IPS-20b (cell line): ENCODE measurements around the gene OOEP.

Experiments used
- H3K27ac ChIP-seq: one replicate; pipeline ENCODE4 v1.5.1; 2013; ENCODE audit warnings: low read length
- H3K27me3 ChIP-seq: 2 replicates; pipeline ENCODE4 v1.6.1; 2013; ENCODE audit warnings: mild to moderate bottlenecking, low read length, inconsistent platforms; ENCODE audit not compliant: insufficient read depth
- H3K36me3 ChIP-seq: 2 replicates; pipeline ENCODE4 v1.6.1; 2013; ENCODE audit warnings: low read depth, mild to moderate bottlenecking, inconsistent platforms, low read length, moderate library complexity; ENCODE audit not compliant: insufficient read depth
- H3K4me1 ChIP-seq: 2 replicates; pipeline ENCODE4 v1.6.1; 2013; ENCODE audit warnings: mild to moderate bottlenecking, control low read depth, inconsistent platforms, low read length, moderate library complexity; ENCODE audit not compliant: insufficient read depth
- H3K4me3 ChIP-seq: 2 replicates; pipeline ENCODE4 v1.5.1; 2013; ENCODE audit warnings: mild to moderate bottlenecking, low read length, inconsistent platforms
- H3K9ac ChIP-seq: 2 replicates; pipeline ENCODE4 v1.6.1; 2013; ENCODE audit warnings: low read depth, mild to moderate bottlenecking, inconsistent platforms, low read length, moderate library complexity
- H3K9me3 ChIP-seq: 2 replicates; pipeline ENCODE4 v1.6.1; 2013; ENCODE audit warnings: mild to moderate bottlenecking, low read depth, low read length, inconsistent platforms; ENCODE audit not compliant: insufficient read depth

The OOEP gene

GRCh38 chr6:73339340-73339739, 30.4 kb downstream of the OOEP start:
- no peak overlapping the region for H3K4me3 ChIP-seq

GRCh38 chr6:73329201-73329600, 40.5 kb downstream of the OOEP start:
- no peak overlapping the region for H3K4me3 ChIP-seq
- H3K4me1 ChIP-seq: no peaks in the 10 kb centered on the region
- H3K27ac ChIP-seq: no peak overlapping the region
- no peaks in the 10 kb centered on the region for H3K27me3 ChIP-seq
- no peak overlapping the region for H3K9ac ChIP-seq
- H3K36me3 ChIP-seq: no peaks in the 10 kb centered on the region
- no peaks in the 10 kb centered on the region for H3K9me3 ChIP-seq

More at GRCh38 chr6:73339340-73339739, 30.4 kb downstream of the OOEP start:
- Histone ChIP-seq H3K9ac (no peak overlapping the region), H3K4me1 (peaks cover 4% of the 10 kb centered on the region; the same call in 1 of the 2 replicates), H3K27me3 (no peaks in the 10 kb centered on the region), H3K9me3 (no peaks in the 10 kb centered on the region), H3K27ac (no peak overlapping the region), H3K36me3 (no peaks in the 10 kb centered on the region)

- H3K4me3 ChIP-seq: no peak overlapping the region
- no peaks in the 10 kb centered on the region for H3K27me3 ChIP-seq
- H3K9me3 ChIP-seq: no peaks in the 10 kb centered on the region
- H3K27ac ChIP-seq: no peak overlapping the region
- H3K4me1 ChIP-seq: no peaks in the 10 kb centered on the region
- H3K36me3 ChIP-seq: no peaks in the 10 kb centered on the region
- H3K9ac ChIP-seq: no peak overlapping the region
These were observed 40.9 kb downstream of the OOEP start for GRCh38 chr6:73328790-73329189.

GRCh38 chr6:73325656-73326055, 44.0 kb downstream of the OOEP start:
- H3K27me3 ChIP-seq: no peaks in the 10 kb centered on the region
- H3K36me3 ChIP-seq: no peaks in the 10 kb centered on the region
- H3K27ac ChIP-seq: no peak overlapping the region
- H3K9ac ChIP-seq: no peak overlapping the region
- H3K4me1 ChIP-seq: no peaks in the 10 kb centered on the region
- H3K9me3 ChIP-seq: no peaks in the 10 kb centered on the region
- no peak overlapping the region for H3K4me3 ChIP-seq

GRCh38 chr6:73323323-73323722, 46.4 kb downstream of the OOEP start:
- Histone ChIP-seq H3K27me3 (no peaks in the 10 kb centered on the region), H3K27ac (no peak overlapping the region), H3K4me1 (no peaks in the 10 kb centered on the region), H3K4me3 (no peak overlapping the region), H3K36me3 (no peaks in the 10 kb centered on the region), H3K9ac (no peak overlapping the region), H3K9me3 (no peaks in the 10 kb centered on the region)
